Measurements from ENCODE around the gene CDC42BPA.
"Not testable (repeated sequence)": the region's sequence is repeated elsewhere in the genome, so short reads cannot be mapped to it uniquely, and the experiment has no call there.

Gene CDC42BPA

DNA sequence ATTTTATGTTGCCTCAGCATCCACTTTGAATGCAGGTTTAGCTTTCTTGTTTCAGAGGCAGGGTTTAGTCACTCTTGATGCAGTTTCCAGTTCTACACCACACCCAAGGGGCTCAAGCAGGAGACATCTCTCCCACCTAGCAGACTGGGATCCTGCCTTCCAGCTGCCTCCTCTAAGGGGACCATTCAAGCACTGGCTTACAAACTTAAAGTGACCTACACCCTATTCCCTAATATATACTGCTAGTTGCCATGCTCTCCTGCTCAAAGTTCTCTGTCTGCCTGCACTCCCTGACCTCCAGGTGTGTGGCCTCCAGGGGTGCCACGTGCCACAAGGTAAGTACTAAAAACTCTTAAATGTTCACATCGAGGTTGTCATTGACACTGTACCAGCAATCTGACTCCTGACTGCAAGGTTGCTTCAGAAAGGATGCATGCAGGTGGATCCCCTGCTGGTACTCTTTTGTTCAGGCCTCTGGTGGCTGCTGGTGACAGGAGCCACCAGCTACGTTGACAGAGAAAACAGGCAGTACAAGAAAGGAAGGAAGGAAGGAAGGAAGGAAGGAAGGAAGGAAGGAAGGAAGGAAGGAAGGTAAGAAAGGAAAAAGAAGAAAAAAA, 192.3 kb downstream of the CDC42BPA start:
- Histone ChIP-seq H3K4me1 (ENCODE audit: control insufficient read depth in 5 of 5, insufficient read depth in 5 of 5, low read length in 5 of 5) (no peaks in the 10 kb centered on the region), H3K27ac (ENCODE audit: low read depth, low read length) (no peak overlapping the region), H3K27me3 (ENCODE audit: control insufficient read depth in 5 of 5, insufficient read depth in 4 of 5, low read length in 5 of 5) (no peaks in the 10 kb centered on the region), H3K9me3 (ENCODE audit: control insufficient read depth in 5 of 5, low read length in 5 of 5) (no peaks in the 10 kb centered on the region), H3K9ac (ENCODE audit: low read length in 5 of 5) (no peak overlapping the region), H3K4me3 (ENCODE audit: low read depth in 1 of 5, low read length in 5 of 5) (no peak overlapping the region), H3K36me3 (ENCODE audit: control insufficient read depth in 5 of 5, insufficient read depth in 5 of 5, low read length in 5 of 5) (peaks cover 5 to 16% (median 7%) of the 10 kb centered on the region in 5 donors)

DNA sequence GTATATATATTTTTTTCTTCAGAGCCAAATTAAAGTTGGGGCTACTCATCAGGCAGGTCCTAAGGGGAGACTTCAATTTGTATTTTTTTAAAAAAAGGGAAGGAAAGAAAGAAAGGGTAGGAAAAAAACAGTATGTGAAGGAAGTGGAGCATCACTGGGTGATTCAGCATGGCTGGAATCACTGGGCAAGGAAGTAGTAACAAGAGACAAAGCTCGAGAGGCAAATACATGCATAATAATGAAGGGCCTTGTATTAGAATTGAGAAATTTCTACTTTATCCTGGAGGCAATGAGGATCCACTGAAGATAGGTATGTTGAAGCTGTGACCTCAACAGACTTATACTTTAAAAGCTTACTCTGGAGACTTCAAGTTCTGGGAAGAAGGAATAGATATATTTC, 193.8 kb downstream of the CDC42BPA start:
- H3K4me3 ChIP-seq (ENCODE audit: low read depth in 1 of 5, low read length in 5 of 5): no peak overlapping the region
- H3K27ac ChIP-seq (ENCODE audit: low read depth, low read length): no peak overlapping the region
- H3K4me1 ChIP-seq (ENCODE audit: control insufficient read depth in 5 of 5, insufficient read depth in 5 of 5, low read length in 5 of 5): no peaks in the 10 kb centered on the region
- H3K27me3 ChIP-seq (ENCODE audit: control insufficient read depth in 5 of 5, insufficient read depth in 4 of 5, low read length in 5 of 5): no peaks in the 10 kb centered on the region
- peaks cover 5 to 16% (median 8%) of the 10 kb centered on the region in 5 donors for H3K36me3 ChIP-seq (ENCODE audit: control insufficient read depth in 5 of 5, insufficient read depth in 5 of 5, low read length in 5 of 5)
- no peak overlapping the region for H3K9ac ChIP-seq (ENCODE audit: low read length in 5 of 5)
- H3K9me3 ChIP-seq (ENCODE audit: control insufficient read depth in 5 of 5, low read length in 5 of 5): no peaks in the 10 kb centered on the region

DNA sequence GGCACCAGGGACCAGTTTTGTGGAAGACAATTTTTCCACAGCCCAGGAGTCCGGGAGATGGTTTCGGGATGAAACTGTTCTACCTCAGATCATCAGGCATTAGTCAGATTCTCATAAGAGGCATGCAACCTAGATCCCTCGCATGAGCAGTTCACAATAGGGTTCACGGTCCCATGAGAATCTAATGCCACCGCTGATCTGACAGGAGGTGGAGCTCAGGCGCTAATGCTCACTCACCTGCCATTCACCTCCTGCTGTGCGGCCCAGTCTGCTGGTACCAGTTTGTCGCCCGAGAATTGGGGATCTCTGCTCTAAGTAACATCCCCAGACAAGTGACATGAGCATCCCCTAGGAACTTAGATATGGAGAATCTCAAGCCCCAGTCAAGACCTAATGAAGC, 197.5 kb downstream of the CDC42BPA start:
- Histone ChIP-seq H3K36me3 (ENCODE audit: control insufficient read depth in 5 of 5, insufficient read depth in 5 of 5, low read length in 5 of 5) (peaks cover 0 to 12% (median 3%) of the 10 kb centered on the region in 5 donors), H3K9ac (ENCODE audit: low read length in 5 of 5) (no peak overlapping the region), H3K4me1 (ENCODE audit: control insufficient read depth in 5 of 5, insufficient read depth in 5 of 5, low read length in 5 of 5) (no peaks in the 10 kb centered on the region), H3K9me3 (ENCODE audit: control insufficient read depth in 5 of 5, low read length in 5 of 5) (no peaks in the 10 kb centered on the region), H3K27me3 (ENCODE audit: control insufficient read depth in 5 of 5, insufficient read depth in 4 of 5, low read length in 5 of 5) (no peaks in the 10 kb centered on the region), H3K27ac (ENCODE audit: low read depth, low read length) (no peak overlapping the region), H3K4me3 (ENCODE audit: low read depth in 1 of 5, low read length in 5 of 5) (no peak overlapping the region)

DNA sequence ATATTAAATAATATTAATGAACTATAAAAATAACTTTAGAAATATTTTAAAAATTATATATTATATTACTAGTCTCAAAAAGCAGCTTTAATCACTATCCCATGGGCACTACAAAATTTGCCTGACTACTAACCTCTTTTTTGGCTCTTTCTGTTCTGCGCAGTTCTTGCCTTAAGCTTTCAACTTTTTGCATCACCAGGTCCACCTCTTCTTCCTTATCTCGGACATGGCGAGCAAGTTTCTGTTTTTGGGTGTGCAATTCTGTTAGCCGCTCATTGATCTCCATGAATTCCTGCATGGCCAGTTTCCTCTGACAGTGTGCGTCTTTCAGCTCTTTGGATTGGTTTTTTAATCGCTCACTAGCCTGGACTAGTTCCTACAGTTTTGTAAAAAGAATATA, 205.8 kb downstream of the CDC42BPA start:
- Histone ChIP-seq H3K27ac (ENCODE audit: low read depth, low read length) (no peak overlapping the region), H3K4me3 (ENCODE audit: low read depth in 1 of 5, low read length in 5 of 5) (no peak overlapping the region), H3K9me3 (ENCODE audit: control insufficient read depth in 5 of 5, low read length in 5 of 5) (no peaks in the 10 kb centered on the region), H3K27me3 (ENCODE audit: control insufficient read depth in 5 of 5, insufficient read depth in 4 of 5, low read length in 5 of 5) (no peaks in the 10 kb centered on the region), H3K4me1 (ENCODE audit: control insufficient read depth in 5 of 5, insufficient read depth in 5 of 5, low read length in 5 of 5) (no peaks in the 10 kb centered on the region), H3K36me3 (ENCODE audit: control insufficient read depth in 5 of 5, insufficient read depth in 5 of 5, low read length in 5 of 5) (peaks cover 5 to 24% (median 18%) of the 10 kb centered on the region in 5 donors), H3K9ac (ENCODE audit: low read length in 5 of 5) (no peak overlapping the region)

GRCh38 chr1:227111782-227112181, 206.5 kb downstream of the CDC42BPA start:
- no peak overlapping the region for H3K9ac ChIP-seq (ENCODE audit: low read length in 5 of 5)
- H3K36me3 ChIP-seq (ENCODE audit: control insufficient read depth in 5 of 5, insufficient read depth in 5 of 5, low read length in 5 of 5): peaks cover 10 to 27% (median 22%) of the 10 kb centered on the region in 5 donors
- no peaks in the 10 kb centered on the region for H3K4me1 ChIP-seq (ENCODE audit: control insufficient read depth in 5 of 5, insufficient read depth in 5 of 5, low read length in 5 of 5)
- no peaks in the 10 kb centered on the region for H3K9me3 ChIP-seq (ENCODE audit: control insufficient read depth in 5 of 5, low read length in 5 of 5)
- no peak overlapping the region for H3K4me3 ChIP-seq (ENCODE audit: low read depth in 1 of 5, low read length in 5 of 5)
- no peak overlapping the region for H3K27ac ChIP-seq (ENCODE audit: low read depth, low read length)
- no peaks in the 10 kb centered on the region for H3K27me3 ChIP-seq (ENCODE audit: control insufficient read depth in 5 of 5, insufficient read depth in 4 of 5, low read length in 5 of 5)

DNA sequence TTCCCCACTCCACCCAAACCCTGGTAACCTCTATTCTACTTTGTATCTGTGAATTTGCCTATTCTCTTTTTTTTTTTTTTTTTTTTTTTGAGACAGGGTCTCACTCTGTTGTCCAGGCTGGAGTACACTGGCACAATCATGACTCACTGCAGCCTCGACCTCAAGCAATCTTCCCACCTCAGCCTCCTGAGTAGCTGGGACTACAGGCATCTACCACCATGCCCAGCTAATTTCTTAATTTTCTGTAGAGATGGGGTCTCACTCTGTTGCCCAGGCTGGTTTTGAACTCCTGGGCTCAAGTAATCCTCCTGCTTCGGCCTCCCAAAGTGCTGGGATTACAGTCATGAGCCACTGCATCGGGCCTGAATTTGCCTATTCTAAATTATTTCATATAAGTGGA, 213.0 kb downstream of the CDC42BPA start:
- H3K4me1 ChIP-seq (ENCODE audit: control insufficient read depth in 5 of 5, insufficient read depth in 5 of 5, low read length in 5 of 5); H3K4me3 ChIP-seq (ENCODE audit: low read depth in 1 of 5, low read length in 5 of 5); H3K9me3 ChIP-seq (ENCODE audit: control insufficient read depth in 5 of 5, low read length in 5 of 5); H3K27ac ChIP-seq (ENCODE audit: low read depth, low read length); H3K9ac ChIP-seq (ENCODE audit: low read length in 5 of 5); H3K27me3 ChIP-seq (ENCODE audit: control insufficient read depth in 5 of 5, insufficient read depth in 4 of 5, low read length in 5 of 5): not testable (repeated sequence)
- peaks cover 13 to 23% (median 16%) of the 10 kb centered on the region in 5 donors for H3K36me3 ChIP-seq (ENCODE audit: control insufficient read depth in 5 of 5, insufficient read depth in 5 of 5, low read length in 5 of 5)

GRCh38 chr1:227102056-227102455, 216.2 kb downstream of the CDC42BPA start:
- Histone ChIP-seq H3K27me3 (ENCODE audit: control insufficient read depth in 5 of 5, insufficient read depth in 4 of 5, low read length in 5 of 5) (no peaks in the 10 kb centered on the region), H3K4me3 (ENCODE audit: low read depth in 1 of 5, low read length in 5 of 5) (no peak overlapping the region), H3K9ac (ENCODE audit: low read length in 5 of 5) (no peak overlapping the region), H3K4me1 (ENCODE audit: control insufficient read depth in 5 of 5, insufficient read depth in 5 of 5, low read length in 5 of 5) (no peaks in the 10 kb centered on the region), H3K9me3 (ENCODE audit: control insufficient read depth in 5 of 5, low read length in 5 of 5) (no peaks in the 10 kb centered on the region), H3K36me3 (ENCODE audit: control insufficient read depth in 5 of 5, insufficient read depth in 5 of 5, low read length in 5 of 5) (peaks cover 9 to 26% (median 22%) of the 10 kb centered on the region in 5 donors), H3K27ac (ENCODE audit: low read depth, low read length) (no peak overlapping the region)

- Histone ChIP-seq H3K27ac (ENCODE audit: low read depth, low read length) (no peak overlapping the region), H3K4me1 (ENCODE audit: control insufficient read depth in 5 of 5, insufficient read depth in 5 of 5, low read length in 5 of 5) (no peaks in the 10 kb centered on the region), H3K9me3 (ENCODE audit: control insufficient read depth in 5 of 5, low read length in 5 of 5) (no peaks in the 10 kb centered on the region), H3K36me3 (ENCODE audit: control insufficient read depth in 5 of 5, insufficient read depth in 5 of 5, low read length in 5 of 5) (peaks cover 12 to 24% (median 17%) of the 10 kb centered on the region in 5 donors), H3K4me3 (ENCODE audit: low read depth in 1 of 5, low read length in 5 of 5) (no peak overlapping the region), H3K9ac (ENCODE audit: low read length in 5 of 5) (no peak overlapping the region), H3K27me3 (ENCODE audit: control insufficient read depth in 5 of 5, insufficient read depth in 4 of 5, low read length in 5 of 5) (no peaks in the 10 kb centered on the region)
Measured at GRCh38 chr1:227094249-227094966, 223.9 kb downstream of the CDC42BPA start.

- Histone ChIP-seq H3K4me1 (ENCODE audit: control insufficient read depth in 5 of 5, insufficient read depth in 5 of 5, low read length in 5 of 5) (no peaks in the 10 kb centered on the region), H3K9me3 (ENCODE audit: control insufficient read depth in 5 of 5, low read length in 5 of 5) (no peaks in the 10 kb centered on the region), H3K36me3 (ENCODE audit: control insufficient read depth in 5 of 5, insufficient read depth in 5 of 5, low read length in 5 of 5) (peaks cover 9 to 14% (median 12%) of the 10 kb centered on the region in 5 donors), H3K4me3 (ENCODE audit: low read depth in 1 of 5, low read length in 5 of 5) (no peak overlapping the region), H3K27me3 (ENCODE audit: control insufficient read depth in 5 of 5, insufficient read depth in 4 of 5, low read length in 5 of 5) (no peaks in the 10 kb centered on the region), H3K27ac (ENCODE audit: low read depth, low read length) (no peak overlapping the region), H3K9ac (ENCODE audit: low read length in 5 of 5) (no peak overlapping the region)
Measured at GRCh38 chr1:227093309-227093708, 225.0 kb downstream of the CDC42BPA start.

DNA sequence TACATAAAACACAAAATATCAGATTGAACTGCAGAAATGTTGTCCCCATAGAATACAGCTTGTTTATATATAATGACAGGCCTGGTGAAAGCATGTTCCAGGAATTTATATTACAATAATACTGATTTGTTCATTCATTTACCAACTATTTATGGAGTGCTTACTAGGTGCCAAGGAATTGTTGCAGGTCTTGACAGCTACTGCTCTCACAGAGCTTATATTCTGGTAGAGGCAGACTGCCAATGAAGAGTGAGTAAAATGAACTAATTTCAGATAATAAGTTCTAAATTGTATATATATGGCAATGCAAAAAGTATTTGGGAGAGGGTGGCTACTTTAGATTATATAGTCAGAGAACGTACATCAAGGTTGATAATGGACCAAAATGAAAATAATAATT, 226.2 kb downstream of the CDC42BPA start:
- Histone ChIP-seq H3K4me1 (ENCODE audit: control insufficient read depth in 5 of 5, insufficient read depth in 5 of 5, low read length in 5 of 5) (no peaks in the 10 kb centered on the region), H3K36me3 (ENCODE audit: control insufficient read depth in 5 of 5, insufficient read depth in 5 of 5, low read length in 5 of 5) (peaks cover 5 to 17% (median 12%) of the 10 kb centered on the region in 5 donors), H3K9me3 (ENCODE audit: control insufficient read depth in 5 of 5, low read length in 5 of 5) (no peaks in the 10 kb centered on the region), H3K4me3 (ENCODE audit: low read depth in 1 of 5, low read length in 5 of 5) (no peak overlapping the region), H3K27me3 (ENCODE audit: control insufficient read depth in 5 of 5, insufficient read depth in 4 of 5, low read length in 5 of 5) (no peaks in the 10 kb centered on the region), H3K27ac (ENCODE audit: low read depth, low read length) (no peak overlapping the region), H3K9ac (ENCODE audit: low read length in 5 of 5) (no peak overlapping the region)

Data from subcutaneous abdominal adipose tissue (tissue), 5 donors.